Measurements from ENCODE around the gene GNAI3.

GNAI3 gene

GRCh38 chr1:109579491-109579890, 31.1 kb downstream of the GNAI3 start:
- DNase-seq: no peak
- TF ChIP-seq POLR2A (IDR thresholded peaks at IDR 0.05; ENCODE audit: low read length) (no peak), GATA1 (IDR thresholded peaks at IDR 0.05; ENCODE audit: low read depth, low read length) (no peak)

- TF ChIP-seq GATA1 (IDR thresholded peaks at IDR 0.05; ENCODE audit: low read depth, low read length): no peak
- no peak for TF ChIP-seq POLR2A (IDR thresholded peaks at IDR 0.05; ENCODE audit: low read length)
- no peak for DNase-seq
Observed at GRCh38 chr1:109582021-109582420, 33.6 kb downstream of the GNAI3 start.

GRCh38 chr1:109584766-109585165, 36.4 kb downstream of the GNAI3 start:
- TF ChIP-seq POLR2A (IDR thresholded peaks at IDR 0.05; ENCODE audit: low read length) (no peak), GATA1 (IDR thresholded peaks at IDR 0.05; ENCODE audit: low read depth, low read length) (no peak)
- no peak for DNase-seq

- no peak for DNase-seq
- no peak for TF ChIP-seq GATA1 (IDR thresholded peaks at IDR 0.05; ENCODE audit: low read depth, low read length)
- TF ChIP-seq POLR2A (IDR thresholded peaks at IDR 0.05; ENCODE audit: low read length): no peak
Observed at GRCh38 chr1:109586055-109586454, 37.6 kb downstream of the GNAI3 start.

- TF ChIP-seq POLR2A (IDR thresholded peaks at IDR 0.05; ENCODE audit: low read length) (no peak), GATA1 (IDR thresholded peaks at IDR 0.05; ENCODE audit: low read depth, low read length) (no peak)
- peak in 1 of 2 experiments; percentile 28 for DNase-seq
Observed at GRCh38 chr1:109589177-109589576, 40.8 kb downstream of the GNAI3 start.

GRCh38 chr1:109589679-109590078, 41.3 kb downstream of the GNAI3 start:
- no peak for TF ChIP-seq POLR2A (IDR thresholded peaks at IDR 0.05; ENCODE audit: low read length)
- TF ChIP-seq GATA1 (IDR thresholded peaks at IDR 0.05; ENCODE audit: low read depth, low read length): no peak

GRCh38 chr1:109592916-109593315, 44.5 kb downstream of the GNAI3 start:
- DNase-seq: peak; percentile 53 to 61
- TF ChIP-seq POLR2A (IDR thresholded peaks at IDR 0.05; ENCODE audit: low read length) (no peak), GATA1 (IDR thresholded peaks at IDR 0.05; ENCODE audit: low read depth, low read length) (no peak)

More at GRCh38 chr1:109589679-109590078, 41.3 kb downstream of the GNAI3 start:
- DNase-seq: no peak

- no peak for DNase-seq
- TF ChIP-seq GATA1 (IDR thresholded peaks at IDR 0.05; ENCODE audit: low read depth, low read length): no peak
- no peak for TF ChIP-seq POLR2A (IDR thresholded peaks at IDR 0.05; ENCODE audit: low read length)
Observed at GRCh38 chr1:109595531-109595930, 47.1 kb downstream of the GNAI3 start.

- no peak for DNase-seq
- TF ChIP-seq GATA1 (IDR thresholded peaks at IDR 0.05; ENCODE audit: low read depth, low read length) (no peak), POLR2A (IDR thresholded peaks at IDR 0.05; ENCODE audit: low read length) (no peak)
Observed at GRCh38 chr1:109598156-109598555, 49.7 kb downstream of the GNAI3 start.

- DNase-seq: no peak
- no peak for TF ChIP-seq POLR2A (IDR thresholded peaks at IDR 0.05; ENCODE audit: low read length)
- no peak for TF ChIP-seq GATA1 (IDR thresholded peaks at IDR 0.05; ENCODE audit: low read depth, low read length)
Observed at GRCh38 chr1:109598655-109599054, 50.2 kb downstream of the GNAI3 start.

GRCh38 chr1:109603229-109603628, 54.8 kb downstream of the GNAI3 start:
- TF ChIP-seq POLR2A (IDR thresholded peaks at IDR 0.05; ENCODE audit: low read length): no peak
- TF ChIP-seq GATA1 (IDR thresholded peaks at IDR 0.05; ENCODE audit: low read depth, low read length): no peak
- no peak for DNase-seq

- no peak for DNase-seq
Observed at GRCh38 chr1:109605381-109605780, 57.0 kb downstream of the GNAI3 start.

GRCh38 chr1:109609881-109610280, 61.5 kb downstream of the GNAI3 start:
- TF ChIP-seq POLR2A (IDR thresholded peaks at IDR 0.05; ENCODE audit: low read length): no peak
- TF ChIP-seq GATA1 (IDR thresholded peaks at IDR 0.05; ENCODE audit: low read depth, low read length): no peak
- DNase-seq: no peak

More at GRCh38 chr1:109605381-109605780, 57.0 kb downstream of the GNAI3 start:
- TF ChIP-seq POLR2A (IDR thresholded peaks at IDR 0.05; ENCODE audit: low read length) (no peak), GATA1 (IDR thresholded peaks at IDR 0.05; ENCODE audit: low read depth, low read length) (no peak)

GRCh38 chr1:109610609-109611307, 62.3 kb downstream of the GNAI3 start:
- no peak for DNase-seq
- no peak for TF ChIP-seq GATA1 (IDR thresholded peaks at IDR 0.05; ENCODE audit: low read depth, low read length)
- TF ChIP-seq POLR2A (IDR thresholded peaks at IDR 0.05; ENCODE audit: low read length): no peak

GRCh38 chr1:109611308-109611990, 63.0 kb downstream of the GNAI3 start:
- no peak for TF ChIP-seq GATA1 (IDR thresholded peaks at IDR 0.05; ENCODE audit: low read depth, low read length)
- TF ChIP-seq POLR2A (IDR thresholded peaks at IDR 0.05; ENCODE audit: low read length): no peak

More at GRCh38 chr1:109611308-109611990, 63.0 kb downstream of the GNAI3 start:
- DNase-seq: no peak
